ENCODE measurements around the gene C10orf95. TPM values are rescaled to one million over a fixed set of nuclear protein-coding genes. Genes with fewer than 3 reads are reported as not detected.

C10orf95 gene
- total RNA-seq, 2 experiments from 2014 or later, result 0.19 to 0.48 TPM

- H3K4me1 Mint-ChIP-seq (ENCODE audit: low read depth), result peaks cover 44% of the 10 kb centered on the region
- H3K27ac Mint-ChIP-seq, result peak overlapping the region; percentile 74
- H3K36me3 Mint-ChIP-seq, result peaks cover 9% of the 10 kb centered on the region
- intact Hi-C loops (cut with micrococcal nuclease), result loop anchor here (1.0 to 5.0 kb wide), 7 partner anchors 10 to 270 kb away; partner anchors contain the start of genes ACTR1A, CUEDC2, GBF1 and NOLC1
- no peaks in the 10 kb centered on the region for H3K9me3 Mint-ChIP-seq
- peak overlapping the region; percentile 94 for H3K4me3 Mint-ChIP-seq
- DNase-seq, result peak; percentile 54
- POLR2A ChIA-PET, result interaction anchor here (1.5 to 5.6 kb wide), 6 partner anchors 10 to 28 kb away, joined by 5 to 84 read pairs (median 12); partner anchors contain the start of genes C10orf95, CUEDC2 and NFKB2
- CTCF ChIA-PET, result interaction anchor here (0.6 to 6.0 kb wide), 23 partner anchors 10 to 252 kb away, joined by 3 to 125 read pairs (median 7); partner anchors contain the start of genes C10orf95, CUEDC2 and NFKB2
- peaks cover 18% of the 10 kb centered on the region for H3K27me3 Mint-ChIP-seq
Observed at GRCh38 chr10:102421757-102422512, 29.4 kb downstream of the C10orf95 start.

- intact Hi-C loops (cut with micrococcal nuclease), result loop anchor here (1.0 to 5.0 kb wide), 7 partner anchors 11 to 269 kb away; partner anchors contain the start of genes ACTR1A, CUEDC2, GBF1 and NOLC1
- H3K4me1 Mint-ChIP-seq (ENCODE audit: low read depth), result peaks cover 39% of the 10 kb centered on the region
- peaks cover 19% of the 10 kb centered on the region for H3K27me3 Mint-ChIP-seq
- no peaks in the 10 kb centered on the region for H3K9me3 Mint-ChIP-seq
- peak overlapping the region; percentile 92 for H3K27ac Mint-ChIP-seq
- DNase-seq, result no peak
- POLR2A ChIA-PET, result interaction anchor here (1.3 to 5.6 kb wide), 7 partner anchors 10 to 40 kb away, joined by 5 to 84 read pairs (median 10); partner anchors contain the start of genes C10orf95, CUEDC2 and NFKB2
- H3K4me3 Mint-ChIP-seq, result peak overlapping the region; percentile 94
- peaks cover 9% of the 10 kb centered on the region for H3K36me3 Mint-ChIP-seq
- CTCF ChIA-PET, result interaction anchor here (0.7 to 6.0 kb wide), 19 partner anchors 10 to 197 kb away, joined by 3 to 125 read pairs (median 9); partner anchors contain the start of genes C10orf95, CUEDC2 and NFKB2
Observed at GRCh38 chr10:102421507-102421756, 29.9 kb downstream of the C10orf95 start.

GRCh38 chr10:102420714-102421506 is 30.4 kb downstream of the C10orf95 start, which contains the start of gene FBXL15:
Gene FBXL15, plus strand, starts transcription at chr10:102420836. Its CDS starts 294 bp downstream, at chr10:102421130.
- no peaks in the 10 kb centered on the region for H3K9me3 Mint-ChIP-seq
- ChIA-PET POLR2A (interaction anchor here (0.5 to 5.6 kb wide), 11 partner anchors 9 to 225 kb away, joined by 3 to 84 read pairs (median 5); partner anchors contain the start of genes C10orf95, CUEDC2 and NFKB2), CTCF (interaction anchor here (0.8 to 6.0 kb wide), 18 partner anchors 11 to 197 kb away, joined by 3 to 125 read pairs (median 10); partner anchors contain the start of genes C10orf95, CUEDC2 and NFKB2)
- intact Hi-C loops (cut with micrococcal nuclease), result loop anchor here (1.0 to 5.0 kb wide), 8 partner anchors 11 to 269 kb away; partner anchors contain the start of genes ACTR1A, CUEDC2, GBF1 and NOLC1
- H3K27ac Mint-ChIP-seq, result peak within 1 kb of the TSS; percentile 92
- peaks cover 9% of the 10 kb centered on the region for H3K36me3 Mint-ChIP-seq
- peaks cover 35% of the 10 kb centered on the region for H3K4me1 Mint-ChIP-seq (ENCODE audit: low read depth)
- H3K4me3 Mint-ChIP-seq, result peak within 1 kb of the TSS; percentile 94
- H3K27me3 Mint-ChIP-seq, result peaks cover 22% of the 10 kb centered on the region
- DNase-seq, result peak; percentile 98

GRCh38 chr10:102420181-102420713 is 31.1 kb downstream of the C10orf95 start:
- CTCF ChIA-PET, result interaction anchor here (0.6 to 6.0 kb wide), 13 partner anchors 10 to 361 kb away, joined by 3 to 125 read pairs (median 14); partner anchors contain the start of genes CUEDC2 and NFKB2
- intact Hi-C loops (cut with micrococcal nuclease), result loop anchor here (1.0 to 5.0 kb wide), 3 partner anchors 11 to 268 kb away; partner anchors contain the start of gene NOLC1
- peak; percentile 33 for DNase-seq
- Mint-ChIP-seq H3K27ac (peak overlapping the region; percentile 92), H3K9me3 (no peaks in the 10 kb centered on the region), H3K27me3 (peaks cover 25% of the 10 kb centered on the region), H3K4me1 (ENCODE audit: low read depth) (peaks cover 35% of the 10 kb centered on the region), H3K4me3 (peak overlapping the region; percentile 94), H3K36me3 (peaks cover 9% of the 10 kb centered on the region)
- POLR2A ChIA-PET, result interaction anchor here (1.0 to 5.6 kb wide), 8 partner anchors 10 to 226 kb away, joined by 3 to 84 read pairs (median 8); partner anchors contain the start of genes C10orf95, CUEDC2 and NFKB2

GRCh38 chr10:102419269-102420180 is 31.8 kb downstream of the C10orf95 start:
- Mint-ChIP-seq H3K4me1 (ENCODE audit: low read depth) (peaks cover 35% of the 10 kb centered on the region), H3K27ac (peak overlapping the region; percentile 28), H3K27me3 (peaks cover 25% of the 10 kb centered on the region), H3K9me3 (no peaks in the 10 kb centered on the region), H3K36me3 (peaks cover 9% of the 10 kb centered on the region), H3K4me3 (peak overlapping the region; percentile 94)
- peak; percentile 79 for DNase-seq
- intact Hi-C loops (cut with micrococcal nuclease), result loop anchor here (1.0 to 5.0 kb wide), 3 partner anchors 10 to 267 kb away; partner anchors contain the start of gene NOLC1
- CTCF ChIA-PET, result interaction anchor here (0.6 to 6.0 kb wide), 10 partner anchors 10 to 360 kb away, joined by 3 to 125 read pairs (median 15); partner anchors contain the start of genes CUEDC2 and NFKB2
- POLR2A ChIA-PET, result interaction anchor here (1.0 to 5.6 kb wide), 6 partner anchors 10 to 226 kb away, joined by 3 to 84 read pairs (median 12); partner anchors contain the start of genes C10orf95, CUEDC2 and NFKB2

GRCh38 chr10:102418622-102419268 is 32.6 kb downstream of the C10orf95 start, which contains the start of gene PSD:
Gene PSD, minus strand, starts transcription at chr10:102418785. Its CDS starts 1,747 bp downstream, at chr10:102417038.
- Mint-ChIP-seq H3K4me1 (ENCODE audit: low read depth) (peaks cover 35% of the 10 kb centered on the region), H3K4me3 (peak within 1 kb of the TSS; percentile 94), H3K27ac (no peak within 1 kb of the TSS), H3K9me3 (no peaks in the 10 kb centered on the region), H3K36me3 (peaks cover 9% of the 10 kb centered on the region), H3K27me3 (peaks cover 25% of the 10 kb centered on the region)
- DNase-seq, result no peak
- ChIA-PET POLR2A (no interaction called here), CTCF (no interaction called here)
- intact Hi-C loops (cut with micrococcal nuclease), result no loop called here

- CTCF ChIA-PET, result interaction anchor here (1.2 to 1.4 kb wide), 2 partner anchors 17 to 186 kb away, joined by 3 to 4 read pairs; no protein-coding TSS in a partner anchor
Observed at GRCh38 chr10:102416695-102417094, 34.6 kb downstream of the C10orf95 start.

GRCh38 chr10:102416283-102416682 is 35.1 kb downstream of the C10orf95 start:
- H3K27me3 Mint-ChIP-seq, result peaks cover 29% of the 10 kb centered on the region
- peaks cover 2% of the 10 kb centered on the region for H3K36me3 Mint-ChIP-seq
- ChIA-PET POLR2A (interaction anchor here (1.2 kb wide), 1 partner anchor 14 kb away, joined by 3 read pairs; no protein-coding TSS in a partner anchor), CTCF (interaction anchor here (1.4 to 1.7 kb wide), 3 partner anchors 13 to 17 kb away, joined by 3 to 8 read pairs (median 5); no protein-coding TSS in a partner anchor)
- H3K27ac Mint-ChIP-seq, result no peak overlapping the region
- no peak overlapping the region for H3K4me3 Mint-ChIP-seq
- DNase-seq, result no peak
- peaks cover 36% of the 10 kb centered on the region for H3K4me1 Mint-ChIP-seq (ENCODE audit: low read depth)
- intact Hi-C loops (cut with micrococcal nuclease), result no loop called here
- no peaks in the 10 kb centered on the region for H3K9me3 Mint-ChIP-seq

More at GRCh38 chr10:102416695-102417094, 34.6 kb downstream of the C10orf95 start:
- POLR2A ChIA-PET, result no interaction called here
- Mint-ChIP-seq H3K36me3 (peaks cover 2% of the 10 kb centered on the region), H3K4me3 (no peak overlapping the region), H3K4me1 (ENCODE audit: low read depth) (peaks cover 34% of the 10 kb centered on the region), H3K27ac (no peak overlapping the region), H3K9me3 (no peaks in the 10 kb centered on the region), H3K27me3 (peaks cover 25% of the 10 kb centered on the region)
- intact Hi-C loops (cut with micrococcal nuclease), result no loop called here
- no peak for DNase-seq

GRCh38 chr10:102414749-102415148 is 36.6 kb downstream of the C10orf95 start:
- Mint-ChIP-seq H3K4me1 (ENCODE audit: low read depth) (peaks cover 35% of the 10 kb centered on the region), H3K27me3 (peaks cover 38% of the 10 kb centered on the region), H3K27ac (no peak overlapping the region), H3K9me3 (no peaks in the 10 kb centered on the region), H3K4me3 (no peak overlapping the region), H3K36me3 (no peaks in the 10 kb centered on the region)
- ChIA-PET CTCF (interaction anchor here (0.6 to 1.7 kb wide), 3 partner anchors 11 to 16 kb away, joined by 3 to 8 read pairs (median 5); no protein-coding TSS in a partner anchor), POLR2A (interaction anchor here (1.2 kb wide), 1 partner anchor 13 kb away, joined by 3 read pairs; no protein-coding TSS in a partner anchor)
- intact Hi-C loops (cut with micrococcal nuclease), result no loop called here
- DNase-seq, result no peak

Measured in activated CD4-positive, alpha-beta memory T cell treated with anti-CD3 and anti-CD28 coated beads for 36 hours (primary cell).